BJ (cell line): Measurements from ENCODE around the gene WDFY2. TPM values are rescaled to one million over a fixed set of nuclear protein-coding genes. Genes with fewer than 3 reads are reported as not detected.

Experiments used
- CTCF ChIA-PET: fragments of 350-600 bp; formaldehyde crosslinking; extraction: SDS; loops from one replicate; lab custom pipeline; 2021; ENCODE audit warnings: antibody characterized with exemption, inconsistent platforms; lab: Yijun Ruan, JAX
- POLR2A ChIA-PET: fragments of 300-600 bp; sonication (Branson Sonifier 250); formaldehyde crosslinking; extraction: SDS; loops from one replicate; lab custom pipeline; 2021; ENCODE audit warnings: antibody characterized with exemption; lab: Charles Lee
- DNase-seq: peaks from one replicate; pipeline ENCODE4 v3.0.0-alpha.2; 2011; ENCODE audit warnings: low read depth
- H3K27me3 ChIP-seq: 2 replicates; pipeline ENCODE4 v1.6.0; 2011; ENCODE audit warnings: low read length; ENCODE audit not compliant: control insufficient read depth, insufficient read depth
- H3K36me3 ChIP-seq: 2 replicates; pipeline ENCODE4 v1.5.1; 2011; ENCODE audit warnings: low read length; ENCODE audit not compliant: control insufficient read depth, insufficient read depth
- H3K4me3 ChIP-seq: 2 replicates; pipeline ENCODE4 v1.5.1; 2011; ENCODE audit warnings: low read depth, mild to moderate bottlenecking, control low read depth, low read length
- CTCF ChIP-seq: IDR thresholded peaks from 2 replicates; pipeline ENCODE4 v1.5.1; 2011; ENCODE audit warnings: low read depth, mild to moderate bottlenecking, control low read depth, inconsistent platforms, low read length, moderate library complexity; ENCODE audit not compliant: insufficient read depth
- polyA plus RNA-seq: library from polyadenylated mRNA; depleted of rRNA; stranded (reverse); fragments of >200 nt; gene quantifications from 2 replicates; pipeline ENCODE4 v1.2.3, GENCODE V29; 2011

Gene WDFY2
- polyA plus RNA-seq, 1 experiment = 4.3 TPM

DNA sequence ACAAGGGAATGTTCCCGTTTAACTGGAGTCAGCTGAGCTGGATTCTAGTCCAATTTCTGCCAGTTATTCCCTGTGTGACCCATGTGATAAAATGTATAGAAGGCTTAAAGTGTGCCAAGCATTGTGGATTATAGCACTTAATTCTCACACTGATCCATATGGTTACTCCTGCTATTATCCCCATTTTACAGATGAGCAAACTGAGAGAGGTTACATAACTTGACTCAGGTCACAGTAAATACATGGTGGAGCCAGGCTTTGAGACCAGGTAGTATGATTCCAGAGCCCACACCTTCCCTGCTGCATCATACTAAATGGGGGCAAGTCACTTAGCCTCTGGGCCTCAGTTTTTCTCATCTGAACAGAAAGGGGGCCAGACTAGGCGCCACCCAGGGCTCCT, 221.7 kb downstream of the WDFY2 start:
- Histone ChIP-seq H3K27me3 (no peaks in the 10 kb centered on the region), H3K36me3 (no peaks in the 10 kb centered on the region), H3K4me3 (no peak overlapping the region)
- no peak for TF ChIP-seq CTCF
- CTCF ChIA-PET = interaction anchor here (0.9 to 3.0 kb wide), 2 partner anchors 8 to 10 kb away, joined by 4 to 13 read pairs; no protein-coding TSS in a partner anchor
- POLR2A ChIA-PET = no interaction called here
- no peak for DNase-seq

DNA sequence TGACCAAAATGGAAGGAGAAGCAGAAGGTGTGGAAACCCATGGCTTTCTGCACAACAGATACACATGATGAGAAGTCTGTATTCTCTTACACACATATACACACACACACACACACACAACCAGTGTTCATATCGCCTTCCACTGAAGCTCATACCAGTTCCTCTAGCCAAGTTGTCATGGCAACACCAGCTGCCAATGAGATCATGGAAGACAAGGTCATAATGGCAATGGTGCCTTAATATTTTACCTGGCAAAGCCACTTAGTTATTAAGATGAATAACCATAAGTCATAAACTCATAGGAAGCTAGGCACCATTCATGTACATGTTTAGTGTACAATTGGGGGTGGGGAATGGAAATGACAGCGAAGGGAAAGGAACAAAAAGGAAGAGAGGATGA, 222.3 kb downstream of the WDFY2 start:
- TF ChIP-seq CTCF = no peak
- CTCF ChIA-PET = interaction anchor here (1.3 to 3.0 kb wide), 2 partner anchors 9 to 26 kb away, joined by 3 to 13 read pairs; no protein-coding TSS in a partner anchor
- Histone ChIP-seq H3K36me3 (no peaks in the 10 kb centered on the region), H3K4me3 (no peak overlapping the region), H3K27me3 (no peaks in the 10 kb centered on the region)
- no peak for DNase-seq
- POLR2A ChIA-PET = no interaction called here

DNA sequence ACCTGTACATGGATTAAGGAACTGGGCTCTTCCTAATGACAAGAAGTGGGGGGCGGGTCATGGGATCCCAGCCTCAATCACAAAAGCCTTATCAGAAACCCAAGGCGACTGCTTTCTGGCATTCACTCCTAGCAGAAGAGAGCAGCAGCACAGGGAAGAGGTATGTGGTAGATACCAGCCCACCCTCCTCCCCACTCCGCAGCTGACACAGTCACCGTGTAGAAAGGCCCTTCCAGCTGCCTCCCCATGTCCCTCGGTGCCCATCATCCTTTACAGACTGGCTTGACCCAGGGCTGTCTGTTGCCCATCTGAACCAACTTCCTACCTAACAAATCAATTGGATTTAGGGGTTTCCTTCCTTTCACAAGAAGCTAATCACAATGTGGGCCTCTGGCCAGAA, 222.8 kb downstream of the WDFY2 start:
- Histone ChIP-seq H3K36me3 (no peaks in the 10 kb centered on the region), H3K4me3 (no peak overlapping the region), H3K27me3 (no peaks in the 10 kb centered on the region)
- no peak for DNase-seq
- ChIA-PET CTCF (interaction anchor here (1.3 to 3.0 kb wide), 2 partner anchors 9 to 25 kb away, joined by 3 to 13 read pairs; no protein-coding TSS in a partner anchor), POLR2A (no interaction called here)
- no peak for TF ChIP-seq CTCF

GRCh38 chr13:51808811-51809210, 224.5 kb downstream of the WDFY2 start:
- ChIA-PET POLR2A (no interaction called here), CTCF (no interaction called here)
- no peak for DNase-seq
- Histone ChIP-seq H3K27me3 (peaks cover 1% of the 10 kb centered on the region; the same call in 1 of the 2 replicates), H3K36me3 (no peaks in the 10 kb centered on the region), H3K4me3 (no peak overlapping the region)
- TF ChIP-seq CTCF = no peak

DNA sequence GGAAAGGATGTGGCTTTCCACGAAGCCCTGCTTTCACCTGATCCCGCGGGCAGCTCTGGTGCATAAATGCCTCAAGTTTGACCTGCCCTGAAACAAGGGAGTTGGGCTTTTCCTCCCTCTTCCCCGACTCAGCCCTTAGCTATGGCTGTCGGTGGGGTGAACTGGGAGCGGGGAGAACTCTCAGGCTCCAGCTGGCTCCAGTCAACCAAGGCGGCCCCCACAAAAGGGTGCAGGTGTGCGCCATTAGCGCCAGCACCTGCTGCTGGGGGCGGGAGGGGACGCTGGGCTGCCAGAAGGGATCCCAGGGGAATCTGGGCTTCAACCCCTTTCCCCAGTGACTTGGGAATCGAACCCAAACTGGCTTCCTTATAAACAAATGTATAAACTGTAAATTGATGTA, 226.8 kb downstream of the WDFY2 start:
- ChIA-PET POLR2A (no interaction called here), CTCF (interaction anchor here (0.8 to 1.4 kb wide), 2 partner anchors 17 to 524 kb away, joined by 3 to 5 read pairs; no protein-coding TSS in a partner anchor)
- no peak for TF ChIP-seq CTCF
- no peak for DNase-seq
- no peak overlapping the region for H3K4me3 ChIP-seq
- H3K27me3 ChIP-seq = peaks cover 6% of the 10 kb centered on the region
- no peaks in the 10 kb centered on the region for H3K36me3 ChIP-seq
